Esophagus muscularis mucosa (tissue), 3 donors: ENCODE measurements around the gene HPDL.

ENCODE experiments used
- POLR2A ChIP-seq: fragments of 450-650 bp; IDR thresholded peaks from one replicate; pipeline ENCODE4 v1.6.1; 2017; ENCODE audit warnings: antibody characterized with exemption, moderate library complexity, mild to moderate bottlenecking, low read depth
- TF ChIP-seq, protein P1 (sequence below), 3 experiments: fragments of 200-600 bp in 2 of 3; fragments of 450-650 bp in 1 of 3; sonication (generic) in 2 of 3; IDR thresholded peaks; one replicate each; pipeline ENCODE4 v1.5.1; 2017 to 2019; ENCODE audit warnings: antibody characterized with exemption in 3 of 3, mild to moderate bottlenecking in 2 of 3, moderate library complexity in 1 of 3

DNA sequence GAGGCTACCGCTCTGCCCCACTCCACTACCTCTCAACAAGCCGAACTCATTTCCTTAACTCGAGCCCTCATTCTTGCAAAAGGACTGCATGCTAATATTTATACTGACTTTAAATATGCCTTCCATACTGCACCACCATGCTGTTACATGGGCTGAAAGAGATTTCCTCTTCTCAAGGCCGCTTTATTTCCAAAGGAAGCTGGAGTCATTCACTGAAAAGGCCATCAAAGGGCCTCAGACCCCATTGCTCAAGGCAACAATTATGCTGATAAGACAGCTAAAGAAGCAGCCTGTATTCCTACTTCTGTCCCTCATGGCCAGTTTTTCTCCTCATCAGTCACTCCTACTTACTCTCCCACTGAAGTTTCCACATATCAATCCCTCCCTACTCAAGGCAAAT, 6.9 kb upstream of the HPDL start:
- TF ChIP-seq, protein P1, sequence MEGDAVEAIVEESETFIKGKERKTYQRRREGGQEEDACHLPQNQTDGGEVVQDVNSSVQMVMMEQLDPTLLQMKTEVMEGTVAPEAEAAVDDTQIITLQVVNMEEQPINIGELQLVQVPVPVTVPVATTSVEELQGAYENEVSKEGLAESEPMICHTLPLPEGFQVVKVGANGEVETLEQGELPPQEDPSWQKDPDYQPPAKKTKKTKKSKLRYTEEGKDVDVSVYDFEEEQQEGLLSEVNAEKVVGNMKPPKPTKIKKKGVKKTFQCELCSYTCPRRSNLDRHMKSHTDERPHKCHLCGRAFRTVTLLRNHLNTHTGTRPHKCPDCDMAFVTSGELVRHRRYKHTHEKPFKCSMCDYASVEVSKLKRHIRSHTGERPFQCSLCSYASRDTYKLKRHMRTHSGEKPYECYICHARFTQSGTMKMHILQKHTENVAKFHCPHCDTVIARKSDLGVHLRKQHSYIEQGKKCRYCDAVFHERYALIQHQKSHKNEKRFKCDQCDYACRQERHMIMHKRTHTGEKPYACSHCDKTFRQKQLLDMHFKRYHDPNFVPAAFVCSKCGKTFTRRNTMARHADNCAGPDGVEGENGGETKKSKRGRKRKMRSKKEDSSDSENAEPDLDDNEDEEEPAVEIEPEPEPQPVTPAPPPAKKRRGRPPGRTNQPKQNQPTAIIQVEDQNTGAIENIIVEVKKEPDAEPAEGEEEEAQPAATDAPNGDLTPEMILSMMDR (IDR thresholded peaks at IDR 0.05): no peak
- no peak for TF ChIP-seq POLR2A
